Umbilical cord (tissue), 2 donors: Measurements from ENCODE around the gene SPAST. TPM values are rescaled to one million over a fixed set of nuclear protein-coding genes. Genes with fewer than 3 reads are reported as not detected.
"Not testable (repeated sequence)": the region's sequence is repeated elsewhere in the genome, so short reads cannot be mapped to it uniquely, and the experiment has no call there.

ENCODE experiments used
- DNase-seq: peaks from one replicate; pipeline ENCODE4 v3.0.0-alpha.2; 2015; ENCODE audit warnings: low spot score
- total RNA-seq: library from RNA; depleted of rRNA; stranded (reverse); fragments of >200 nt; gene quantifications from one replicate; pipeline ENCODE4 v1.2.3, GENCODE V29; 2014; ENCODE audit warnings: low replicate concordance; ENCODE audit not compliant: insufficient read depth

Gene SPAST
- total RNA-seq, 1 donor from 2014 or later, result 40.2 TPM

DNA sequence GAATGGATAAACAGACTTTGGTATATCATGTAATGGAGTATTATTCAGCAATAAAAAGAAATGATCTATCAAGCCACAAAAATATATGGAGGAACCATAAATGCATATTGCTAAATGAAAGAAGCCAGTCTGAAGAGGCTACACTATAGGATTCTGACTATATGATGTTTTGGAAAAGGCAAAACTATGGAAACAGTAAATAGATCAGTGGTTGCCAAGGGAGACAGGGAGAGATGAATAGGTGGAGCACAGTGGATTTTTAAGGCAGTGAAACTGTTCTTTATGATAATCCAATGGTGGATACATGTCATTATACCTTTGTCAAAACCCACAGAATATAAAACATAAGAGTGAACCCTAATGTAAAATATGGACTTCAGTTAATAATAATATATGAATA is 61.3 kb downstream of the SPAST start:
- no peak for DNase-seq

- no peak for DNase-seq
Measured at GRCh38 chr2:32128636-32129035, 65.3 kb downstream of the SPAST start.

GRCh38 chr2:32129086-32129485 is 65.7 kb downstream of the SPAST start:
- no peak for DNase-seq

- DNase-seq, result peak; percentile 24
Measured at GRCh38 chr2:32135409-32135808, 72.1 kb downstream of the SPAST start.

DNA sequence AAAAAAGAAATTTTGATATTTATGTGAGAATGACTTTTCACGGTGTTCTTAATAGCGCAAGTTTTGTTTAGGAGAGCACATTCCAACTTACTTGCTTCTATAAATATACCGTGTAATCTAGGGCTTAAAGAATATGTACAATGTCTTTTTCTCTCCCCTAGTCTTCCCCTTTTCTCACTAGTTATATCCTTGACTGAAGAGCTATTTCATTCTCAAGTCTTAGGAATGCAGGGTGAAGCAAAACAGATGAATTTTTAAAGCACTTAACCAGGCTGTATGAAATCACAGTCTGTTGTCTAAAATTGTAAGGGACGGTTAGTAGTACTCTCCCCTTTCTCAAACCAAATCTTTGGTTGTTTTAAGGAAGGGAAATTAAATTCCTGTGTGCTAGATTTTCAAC is 72.7 kb downstream of the SPAST start:
- DNase-seq, result peak; percentile 61

GRCh38 chr2:32151544-32151943 is 88.2 kb downstream of the SPAST start:
- not testable (repeated sequence) for DNase-seq

- DNase-seq, result no peak
Measured at GRCh38 chr2:32159678-32160077, 96.3 kb downstream of the SPAST start.

DNA sequence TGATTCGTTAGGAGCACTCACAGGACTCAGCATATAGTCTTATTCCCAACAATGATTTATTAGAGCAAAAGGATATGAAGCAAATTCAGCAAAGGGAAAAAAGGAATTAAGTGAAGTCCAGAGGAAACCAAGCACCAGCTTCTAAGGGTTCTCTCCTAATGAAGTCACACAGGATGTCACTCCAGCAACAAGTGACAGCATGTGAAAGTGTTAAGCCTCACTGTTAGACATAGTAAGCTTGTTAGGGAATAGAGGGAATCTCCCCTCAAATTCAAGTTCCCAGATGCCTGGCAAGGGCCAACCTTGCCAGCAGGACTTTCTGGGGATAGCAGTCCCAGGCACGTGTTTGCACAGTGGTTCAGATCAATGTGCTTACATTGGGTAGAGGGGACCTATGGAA is 97.9 kb downstream of the SPAST start:
- DNase-seq, result no peak

GRCh38 chr2:32164254-32164653 is 100.9 kb downstream of the SPAST start:
- DNase-seq, result not testable (repeated sequence)

DNA sequence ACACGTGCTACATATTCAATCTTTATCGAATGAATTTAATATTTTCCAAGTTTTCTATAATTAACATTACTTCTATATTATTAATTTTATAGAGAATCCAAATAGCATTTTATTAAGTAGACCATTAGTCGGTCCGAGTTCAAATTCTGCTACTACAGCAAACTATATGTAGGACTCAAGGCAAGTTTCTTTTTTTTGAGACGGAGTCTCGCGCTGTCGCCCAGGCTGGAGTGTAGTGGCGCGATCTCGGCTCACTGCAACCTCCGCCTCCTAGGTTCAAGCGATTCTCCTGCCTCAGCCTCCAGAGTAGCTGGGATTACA is 101.6 kb downstream of the SPAST start:
- DNase-seq, result not testable (repeated sequence)

GRCh38 chr2:32166115-32166574 is 102.8 kb downstream of the SPAST start:
- no peak for DNase-seq

DNA sequence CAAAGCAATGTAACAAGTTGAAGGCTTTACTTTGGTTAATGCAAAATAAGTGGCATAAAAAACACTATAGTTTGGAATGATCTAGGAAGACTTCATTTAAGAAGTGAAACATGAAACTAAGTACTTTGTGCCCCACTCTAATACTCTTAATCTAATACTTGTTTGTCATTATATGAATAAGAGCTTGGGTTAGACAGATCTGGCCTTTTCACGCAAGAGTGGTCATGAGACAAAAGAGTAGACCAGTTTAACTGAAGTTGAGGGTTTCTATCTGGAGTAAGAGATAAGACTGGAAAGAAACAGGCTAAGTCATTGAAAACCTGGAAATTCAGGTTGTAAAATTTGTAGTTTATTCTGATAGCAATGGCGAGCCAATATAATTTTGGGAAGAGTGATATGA is 105.2 kb downstream of the SPAST start:
- DNase-seq, result no peak

GRCh38 chr2:32172870-32173269 is 109.5 kb downstream of the SPAST start:
- DNase-seq, result no peak

DNA sequence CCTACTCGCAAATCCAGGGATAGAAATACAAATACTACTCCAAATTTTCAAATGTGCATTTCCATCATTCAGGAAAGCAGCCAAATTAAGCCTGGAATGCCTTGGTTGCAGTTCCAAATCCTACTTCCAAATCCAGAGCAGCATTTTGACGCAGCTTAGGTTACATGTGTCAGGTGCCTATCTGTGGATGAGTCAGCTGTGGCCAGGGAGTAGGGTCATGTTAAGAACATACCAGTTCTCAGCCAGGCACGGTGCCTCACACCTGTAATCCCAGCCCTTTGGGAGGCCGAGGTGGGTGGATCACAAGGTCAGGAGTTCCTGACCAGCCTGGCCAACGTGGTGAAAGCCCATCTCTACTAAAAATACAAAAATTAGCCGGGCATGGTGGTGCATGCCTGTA is 119.3 kb downstream of the SPAST start:
- DNase-seq, result no peak

- no peak for DNase-seq
Measured at GRCh38 chr2:32189011-32189410, 125.7 kb downstream of the SPAST start.

DNA sequence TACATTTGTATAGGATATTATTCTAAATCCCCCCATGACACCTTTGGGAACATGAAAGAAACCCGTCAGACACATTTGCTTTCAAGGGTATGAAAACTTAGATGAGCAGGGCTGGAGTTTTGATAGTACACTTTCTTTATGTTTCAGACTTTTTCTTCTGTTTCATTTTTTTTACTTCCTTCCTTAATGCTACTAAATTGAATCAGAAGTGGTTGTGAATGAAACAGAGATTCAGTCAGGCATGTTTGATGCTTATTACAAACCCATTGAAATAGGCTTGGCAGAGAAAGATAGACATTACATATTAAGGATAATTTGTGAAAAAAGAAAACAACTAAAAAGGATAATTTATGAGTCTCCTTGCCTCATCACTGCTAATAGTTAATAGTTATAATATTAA is 129.1 kb downstream of the SPAST start:
- DNase-seq, result no peak

DNA sequence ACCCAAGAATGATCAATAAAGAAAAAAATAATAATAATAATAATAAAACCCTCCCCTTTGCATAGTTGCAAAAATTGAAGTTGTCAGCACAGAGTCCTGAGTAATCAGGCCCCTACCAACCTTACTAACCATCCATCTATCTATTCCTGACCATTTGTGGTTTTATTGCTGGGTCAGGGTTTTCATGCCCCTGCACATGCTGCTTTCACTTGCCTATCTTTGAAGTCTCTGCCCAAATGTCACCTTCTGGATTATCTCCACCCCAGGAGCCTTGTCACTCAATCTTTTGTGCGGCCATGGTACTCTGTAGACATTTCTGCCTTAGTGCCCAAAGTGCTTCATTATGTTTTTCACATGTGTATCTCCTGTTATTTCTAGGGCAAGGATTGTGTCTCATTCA is 137.5 kb downstream of the SPAST start:
- DNase-seq, result no peak

DNA sequence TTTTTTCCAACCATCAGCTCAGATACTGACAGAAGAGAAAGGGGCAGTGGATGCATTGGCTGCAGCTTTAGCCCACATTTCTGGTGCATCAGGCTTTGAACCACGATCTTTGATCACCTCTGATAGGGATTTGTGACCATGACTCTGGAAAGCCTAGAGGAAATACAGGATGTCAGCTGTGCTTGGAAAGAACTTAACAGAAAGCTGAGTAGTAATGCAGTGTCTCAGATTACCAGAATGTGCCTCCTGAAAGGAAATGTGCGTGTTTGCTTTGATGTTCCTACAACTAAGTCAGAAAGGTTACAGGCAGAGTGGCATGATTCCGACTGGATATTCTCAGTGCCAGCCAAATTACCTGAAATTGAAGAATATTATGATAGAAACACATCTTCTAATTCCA is 140.1 kb downstream of the SPAST start:
- not testable (repeated sequence) for DNase-seq

Other genes starting within 250 kb of the SPAST start
- 19.5 TPM for gene MEMO1, start 52.5 kb upstream of the SPAST start, total RNA-seq
- 39.2 TPM for gene DPY30, start 23.8 kb upstream of the SPAST start, total RNA-seq
- 24.8 TPM for gene SLC30A6, start 102.3 kb downstream of the SPAST start, total RNA-seq
- gene NLRC4, start 201.3 kb downstream of the SPAST start, total RNA-seq, result 4.3 TPM
- 51.5 TPM for gene YIPF4, start 214.3 kb downstream of the SPAST start, total RNA-seq